Prostate gland (tissue), 2 donors: ENCODE measurements around the gene TSSK6.

Experiments used
- POLR2A ChIP-seq: fragments of 450-650 bp; IDR thresholded peaks from one replicate; pipeline ENCODE4 v1.6.1; 2016; ENCODE audit warnings: antibody characterized with exemption, mild to moderate bottlenecking
- TF ChIP-seq, protein P1 (sequence below), 4 experiments: fragments of 200-600 bp in 2 of 4; fragments of 450-650 bp in 2 of 4; sonication (generic) in 2 of 4; IDR thresholded peaks; 1 replicate in 3 of 4; 2 replicates in 1 of 4; pipeline ENCODE4 v1.5.1; 2016 to 2019; ENCODE audit warnings: antibody characterized with exemption in 4 of 4, mild to moderate bottlenecking in 2 of 4, moderate library complexity in 2 of 4

DNA sequence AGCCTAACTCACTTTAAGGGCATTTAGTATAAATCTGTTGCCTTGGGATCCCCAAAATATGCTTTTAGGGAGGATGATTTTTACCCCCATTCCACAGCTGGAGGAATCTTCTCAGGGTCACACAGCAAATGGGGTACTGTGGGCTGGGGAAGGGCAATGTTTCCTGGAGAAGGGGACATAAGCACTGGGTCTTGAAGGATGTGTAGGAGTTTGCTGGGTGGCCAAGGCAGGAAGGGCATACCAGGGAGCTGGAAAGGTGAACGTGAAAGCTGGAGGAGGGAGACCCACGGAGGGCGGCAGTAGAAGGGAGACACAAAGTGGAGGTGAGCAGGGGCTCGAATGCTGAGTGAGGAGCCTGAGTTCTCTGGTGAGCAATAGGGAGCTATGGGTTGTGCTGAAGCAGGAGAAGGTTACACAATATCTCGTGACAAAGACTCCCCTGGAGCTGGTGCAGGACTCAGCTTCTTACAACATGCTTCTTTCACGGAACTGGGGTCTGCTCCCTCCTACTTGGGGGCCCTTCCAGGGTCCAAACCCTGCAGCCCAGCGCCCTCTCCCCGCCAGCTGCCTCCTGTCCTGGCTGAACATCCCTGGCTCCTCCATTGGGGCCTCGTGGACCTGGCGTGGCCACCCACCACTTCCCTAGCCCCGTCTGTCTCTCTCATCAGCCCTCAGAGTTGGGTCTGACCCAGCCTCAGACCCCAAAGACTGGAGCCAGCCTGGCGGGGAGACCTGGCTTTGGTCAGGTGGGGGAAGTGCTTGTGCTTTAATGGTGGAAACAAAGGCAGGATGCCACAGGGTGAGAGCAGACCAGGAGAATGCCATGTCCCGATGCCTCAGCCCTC, 33.8 kb upstream of the TSSK6 start:
- TF ChIP-seq, protein P1, sequence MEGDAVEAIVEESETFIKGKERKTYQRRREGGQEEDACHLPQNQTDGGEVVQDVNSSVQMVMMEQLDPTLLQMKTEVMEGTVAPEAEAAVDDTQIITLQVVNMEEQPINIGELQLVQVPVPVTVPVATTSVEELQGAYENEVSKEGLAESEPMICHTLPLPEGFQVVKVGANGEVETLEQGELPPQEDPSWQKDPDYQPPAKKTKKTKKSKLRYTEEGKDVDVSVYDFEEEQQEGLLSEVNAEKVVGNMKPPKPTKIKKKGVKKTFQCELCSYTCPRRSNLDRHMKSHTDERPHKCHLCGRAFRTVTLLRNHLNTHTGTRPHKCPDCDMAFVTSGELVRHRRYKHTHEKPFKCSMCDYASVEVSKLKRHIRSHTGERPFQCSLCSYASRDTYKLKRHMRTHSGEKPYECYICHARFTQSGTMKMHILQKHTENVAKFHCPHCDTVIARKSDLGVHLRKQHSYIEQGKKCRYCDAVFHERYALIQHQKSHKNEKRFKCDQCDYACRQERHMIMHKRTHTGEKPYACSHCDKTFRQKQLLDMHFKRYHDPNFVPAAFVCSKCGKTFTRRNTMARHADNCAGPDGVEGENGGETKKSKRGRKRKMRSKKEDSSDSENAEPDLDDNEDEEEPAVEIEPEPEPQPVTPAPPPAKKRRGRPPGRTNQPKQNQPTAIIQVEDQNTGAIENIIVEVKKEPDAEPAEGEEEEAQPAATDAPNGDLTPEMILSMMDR (IDR thresholded peaks at IDR 0.05) = no peak
- TF ChIP-seq POLR2A = no peak
